GM12801 (cell line): ENCODE measurements around the gene SCAF4.

Experiments used
- CTCF ChIP-seq: IDR thresholded peaks from one replicate; pipeline ENCODE4 v1.5.1; 2011; ENCODE audit warnings: control low read depth; ENCODE audit not compliant: insufficient read length; ENCODE audit errors: extremely low read depth

Gene SCAF4, protein sequence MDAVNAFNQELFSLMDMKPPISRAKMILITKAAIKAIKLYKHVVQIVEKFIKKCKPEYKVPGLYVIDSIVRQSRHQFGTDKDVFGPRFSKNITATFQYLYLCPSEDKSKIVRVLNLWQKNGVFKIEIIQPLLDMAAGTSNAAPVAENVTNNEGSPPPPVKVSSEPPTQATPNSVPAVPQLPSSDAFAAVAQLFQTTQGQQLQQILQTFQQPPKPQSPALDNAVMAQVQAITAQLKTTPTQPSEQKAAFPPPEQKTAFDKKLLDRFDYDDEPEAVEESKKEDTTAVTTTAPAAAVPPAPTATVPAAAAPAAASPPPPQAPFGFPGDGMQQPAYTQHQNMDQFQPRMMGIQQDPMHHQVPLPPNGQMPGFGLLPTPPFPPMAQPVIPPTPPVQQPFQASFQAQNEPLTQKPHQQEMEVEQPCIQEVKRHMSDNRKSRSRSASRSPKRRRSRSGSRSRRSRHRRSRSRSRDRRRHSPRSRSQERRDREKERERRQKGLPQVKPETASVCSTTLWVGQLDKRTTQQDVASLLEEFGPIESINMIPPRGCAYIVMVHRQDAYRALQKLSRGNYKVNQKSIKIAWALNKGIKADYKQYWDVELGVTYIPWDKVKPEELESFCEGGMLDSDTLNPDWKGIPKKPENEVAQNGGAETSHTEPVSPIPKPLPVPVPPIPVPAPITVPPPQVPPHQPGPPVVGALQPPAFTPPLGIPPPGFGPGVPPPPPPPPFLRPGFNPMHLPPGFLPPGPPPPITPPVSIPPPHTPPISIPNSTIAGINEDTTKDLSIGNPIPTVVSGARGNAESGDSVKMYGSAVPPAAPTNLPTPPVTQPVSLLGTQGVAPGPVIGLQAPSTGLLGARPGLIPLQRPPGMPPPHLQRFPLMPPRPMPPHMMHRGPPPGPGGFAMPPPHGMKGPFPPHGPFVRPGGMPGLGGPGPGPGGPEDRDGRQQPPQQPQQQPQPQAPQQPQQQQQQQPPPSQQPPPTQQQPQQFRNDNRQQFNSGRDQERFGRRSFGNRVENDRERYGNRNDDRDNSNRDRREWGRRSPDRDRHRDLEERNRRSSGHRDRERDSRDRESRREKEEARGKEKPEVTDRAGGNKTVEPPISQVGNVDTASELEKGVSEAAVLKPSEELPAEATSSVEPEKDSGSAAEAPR

GRCh38 chr21:31731857-31732596 is at the start of gene SCAF4:
Gene SCAF4 (minus strand): TSS chr21:31732118. CDS start chr21:31731692, 426 bp downstream.
- no peak for TF ChIP-seq CTCF

GRCh38 chr21:31780944-31781343 is 49.0 kb upstream of the SCAF4 start:
- no peak for TF ChIP-seq CTCF

- TF ChIP-seq CTCF = no peak
These were observed 46.6 kb upstream of the SCAF4 start for GRCh38 chr21:31778546-31778945.

DNA sequence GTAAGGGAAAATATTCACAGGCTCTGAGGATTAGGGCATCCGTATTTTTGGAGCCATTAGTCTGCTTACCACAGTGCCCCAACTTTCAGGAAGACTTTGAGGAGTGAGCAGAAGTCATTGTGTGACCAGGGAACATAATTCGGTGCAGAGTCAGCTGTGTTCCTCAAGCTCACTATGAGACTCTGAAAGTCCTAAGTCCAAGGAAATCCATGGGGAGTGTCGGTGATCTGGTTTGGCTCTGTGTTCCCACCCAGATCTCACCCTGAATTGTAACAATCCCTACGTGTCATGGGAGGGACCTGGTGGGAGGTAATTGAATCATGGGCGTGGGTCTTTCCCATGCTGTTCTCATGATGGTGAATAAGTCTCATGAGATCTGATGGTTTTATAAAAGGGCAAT is 45.9 kb upstream of the SCAF4 start:
- no peak for TF ChIP-seq CTCF

GRCh38 chr21:31774031-31774430 is 42.1 kb upstream of the SCAF4 start:
- no peak for TF ChIP-seq CTCF

DNA sequence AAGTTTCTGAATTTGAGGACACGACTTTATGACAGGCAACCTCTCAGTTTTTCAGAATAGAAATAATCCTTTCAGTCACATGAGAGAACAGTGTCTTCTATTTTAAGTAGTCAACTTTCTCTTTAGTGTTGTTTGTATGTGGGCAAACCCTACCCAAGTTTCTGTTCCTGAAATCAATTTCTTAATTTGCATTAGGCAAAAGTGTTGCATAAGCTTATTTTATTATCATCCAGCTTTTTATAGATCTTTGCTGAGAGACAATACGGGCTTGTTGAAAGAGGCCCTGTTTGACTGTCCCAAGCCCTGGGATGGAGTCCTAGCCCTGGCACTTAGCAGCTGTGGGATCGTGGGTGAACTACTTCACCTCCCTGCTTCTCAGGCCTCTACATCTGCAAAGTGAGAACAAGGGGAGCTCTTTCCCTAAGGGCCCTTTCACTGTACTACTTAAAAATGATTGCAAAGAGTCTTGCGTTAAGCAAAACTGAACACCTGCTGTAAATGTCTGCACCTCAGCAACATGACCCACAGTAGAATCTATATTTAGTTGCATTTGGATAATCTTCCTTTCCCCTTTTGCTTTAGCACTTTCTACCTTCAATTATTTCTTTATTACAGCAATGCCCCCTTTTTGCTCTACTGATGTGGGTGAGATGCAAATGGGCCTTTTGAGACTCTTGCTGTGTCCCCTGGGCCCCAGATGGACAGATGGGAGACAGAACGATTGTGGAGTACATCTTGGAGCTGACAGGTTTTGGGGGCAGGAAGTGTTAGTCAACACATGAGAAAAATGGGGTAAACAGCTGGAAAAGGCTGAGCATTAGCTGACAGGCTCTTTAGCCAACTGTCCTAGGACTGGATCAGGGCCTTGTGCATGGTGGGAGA is 41.0 kb upstream of the SCAF4 start:
- no peak for TF ChIP-seq CTCF
